Epithelial cell of esophagus (primary cell): ENCODE results near the gene HELLS.

Source experiments
- DNase-seq: peaks from one replicate; pipeline ENCODE4 v3.0.0; 2010; ENCODE audit warnings: low read depth
- H3K4me3 ChIP-seq: 2 replicates; pipeline ENCODE4 v1.5.1; 2011; ENCODE audit warnings: mild to moderate bottlenecking, low read length, control low read depth
- TF ChIP-seq, protein P1 (sequence below): IDR thresholded peaks from 2 replicates; pipeline ENCODE4 v1.5.1; 2011; ENCODE audit warnings: low read depth, mild to moderate bottlenecking, low read length, control low read depth, inconsistent platforms; ENCODE audit not compliant: insufficient read depth; ENCODE audit errors: missing control alignments

HELLS gene

DNA sequence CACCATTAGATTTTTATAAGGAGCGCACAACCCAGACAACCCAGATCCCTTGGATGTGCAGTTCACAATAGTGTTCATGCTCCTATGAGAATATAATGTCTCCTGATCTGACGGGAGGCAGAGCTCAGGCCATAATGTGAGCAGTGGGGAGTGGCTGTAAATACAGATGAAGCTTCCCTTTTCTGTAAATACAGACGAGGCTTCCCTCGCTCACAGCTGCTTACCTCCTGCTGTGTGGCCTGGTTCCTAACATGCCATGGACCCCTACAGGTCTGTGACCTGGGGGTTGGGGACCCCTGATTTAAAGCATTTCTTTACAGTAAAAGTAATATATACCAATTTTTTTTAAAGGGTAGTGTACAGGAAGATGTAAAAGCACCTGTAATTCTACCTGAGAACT, 33.2 kb downstream of the HELLS start:
- TF ChIP-seq, protein P1, sequence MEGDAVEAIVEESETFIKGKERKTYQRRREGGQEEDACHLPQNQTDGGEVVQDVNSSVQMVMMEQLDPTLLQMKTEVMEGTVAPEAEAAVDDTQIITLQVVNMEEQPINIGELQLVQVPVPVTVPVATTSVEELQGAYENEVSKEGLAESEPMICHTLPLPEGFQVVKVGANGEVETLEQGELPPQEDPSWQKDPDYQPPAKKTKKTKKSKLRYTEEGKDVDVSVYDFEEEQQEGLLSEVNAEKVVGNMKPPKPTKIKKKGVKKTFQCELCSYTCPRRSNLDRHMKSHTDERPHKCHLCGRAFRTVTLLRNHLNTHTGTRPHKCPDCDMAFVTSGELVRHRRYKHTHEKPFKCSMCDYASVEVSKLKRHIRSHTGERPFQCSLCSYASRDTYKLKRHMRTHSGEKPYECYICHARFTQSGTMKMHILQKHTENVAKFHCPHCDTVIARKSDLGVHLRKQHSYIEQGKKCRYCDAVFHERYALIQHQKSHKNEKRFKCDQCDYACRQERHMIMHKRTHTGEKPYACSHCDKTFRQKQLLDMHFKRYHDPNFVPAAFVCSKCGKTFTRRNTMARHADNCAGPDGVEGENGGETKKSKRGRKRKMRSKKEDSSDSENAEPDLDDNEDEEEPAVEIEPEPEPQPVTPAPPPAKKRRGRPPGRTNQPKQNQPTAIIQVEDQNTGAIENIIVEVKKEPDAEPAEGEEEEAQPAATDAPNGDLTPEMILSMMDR = no peak
- DNase-seq = no peak
- no peak overlapping the region for H3K4me3 ChIP-seq

- H3K4me3 ChIP-seq = no peak overlapping the region
- DNase-seq = no peak
- TF ChIP-seq, protein P1 = no peak
Measured at GRCh38 chr10:94583124-94583523, 37.5 kb downstream of the HELLS start.

DNA sequence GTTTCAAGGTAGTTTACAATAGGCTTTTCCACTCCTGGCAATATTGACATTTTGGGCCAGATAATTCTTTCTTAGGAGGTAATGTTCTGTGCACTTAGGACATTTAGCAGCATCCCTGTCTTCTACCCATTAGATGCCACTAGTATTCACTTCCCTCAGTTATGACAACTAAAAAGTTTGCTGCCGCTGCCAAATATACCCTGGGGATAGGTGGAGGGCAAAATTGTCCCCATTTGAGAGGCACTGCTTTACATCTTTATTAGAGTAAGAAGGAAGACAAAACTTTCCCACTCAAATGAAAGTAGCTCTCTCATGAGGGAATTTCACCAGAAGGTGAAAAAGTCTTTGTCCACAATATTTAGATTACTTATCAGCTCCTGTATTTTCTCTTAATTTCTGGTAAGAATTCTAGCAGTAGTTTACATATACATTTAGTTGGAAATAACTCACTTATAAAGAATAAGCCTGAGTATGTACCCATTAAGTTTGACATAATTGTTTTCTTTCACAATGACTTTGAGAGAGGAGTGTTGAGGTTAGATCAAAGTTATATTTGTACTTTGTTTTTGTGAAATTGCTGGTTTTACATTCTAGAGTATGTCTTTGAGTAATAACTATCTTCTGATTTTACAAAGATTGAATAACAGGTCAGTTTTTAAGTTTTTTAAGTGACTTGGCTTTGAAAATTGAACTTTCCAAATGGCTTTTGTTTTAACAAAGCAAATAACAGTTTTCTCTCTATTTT, 46.0 kb downstream of the HELLS start:
- TF ChIP-seq, protein P1 = no peak
- H3K4me3 ChIP-seq = no peak overlapping the region
- no peak for DNase-seq

GRCh38 chr10:94602729-94603515, 57.3 kb downstream of the HELLS start:
- TF ChIP-seq, protein P1 = no peak
- DNase-seq = no peak
- H3K4me3 ChIP-seq = no peak overlapping the region

DNA sequence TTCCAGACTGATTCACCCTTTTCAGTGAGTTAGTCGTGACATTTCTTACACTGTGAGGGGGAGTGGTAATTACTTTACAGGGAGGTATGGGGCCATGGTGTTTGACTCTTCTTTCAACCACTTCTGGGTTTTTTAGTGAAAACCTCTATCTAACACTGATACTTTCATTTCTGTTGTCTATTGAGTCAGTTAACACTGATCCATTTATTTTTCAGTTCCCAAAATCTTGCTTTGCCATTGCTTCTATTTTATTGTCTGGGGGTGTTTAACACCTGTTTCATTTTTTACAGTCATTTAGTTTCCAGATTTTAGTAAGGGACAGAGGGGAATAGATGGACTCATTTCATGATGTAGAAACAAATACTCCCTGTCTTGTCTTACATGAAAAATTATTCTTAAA, 61.5 kb downstream of the HELLS start:
- TF ChIP-seq, protein P1 = no peak
- no peak for DNase-seq
- no peak overlapping the region for H3K4me3 ChIP-seq

DNA sequence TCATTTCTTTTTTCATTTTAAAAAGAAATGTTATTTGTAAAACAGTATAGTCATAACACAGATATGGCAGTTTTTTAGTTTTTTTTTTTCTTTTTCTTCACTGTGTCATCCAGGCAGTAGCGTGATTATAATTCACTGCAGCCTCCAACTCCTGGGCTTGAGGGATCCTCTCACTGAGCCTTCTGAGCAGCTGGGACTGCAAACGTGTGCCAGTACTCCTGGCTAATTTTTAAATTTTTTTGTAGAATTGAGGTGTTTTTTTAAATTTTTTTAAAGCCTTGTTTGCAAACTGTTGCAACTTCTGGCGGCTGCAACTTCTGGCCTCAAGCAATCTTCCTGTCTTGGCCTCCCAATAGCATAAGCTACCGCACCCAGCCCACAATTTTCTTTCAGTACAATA, 63.0 kb downstream of the HELLS start:
- TF ChIP-seq, protein P1 = no peak
- no peak overlapping the region for H3K4me3 ChIP-seq
- DNase-seq = no peak

GRCh38 chr10:94614558-94614957, 69.0 kb downstream of the HELLS start:
- no peak for DNase-seq
- TF ChIP-seq, protein P1 = no peak
- no peak overlapping the region for H3K4me3 ChIP-seq
